GM18951 (cell line): ENCODE measurements around the gene ATG9A.

Experiments used
- POLR2A ChIP-seq: IDR thresholded peaks from 4 replicates; pipeline ENCODE4 v1.6.1; 2011; ENCODE audit warnings: mild to moderate bottlenecking; ENCODE audit not compliant: insufficient read length, insufficient read depth; ENCODE audit errors: extremely low read depth
- in situ Hi-C: fragments of 300-500 bp; cut with MboI; formaldehyde crosslinking; loops from one replicate; pipeline ENCODE4 v1.12.0; 2022; ENCODE audit warnings: low sequenced_read_pairs, mixed read lengths, inconsistent platforms; ENCODE audit not compliant: unreplicated experiment

Gene ATG9A

GRCh38 chr2:219248845-219249202 lies 19.4 kb upstream of the ATG9A start:
- TF ChIP-seq POLR2A = no peak
- in situ Hi-C loops = no loop called here

- in situ Hi-C loops = no loop called here
Measured at GRCh38 chr2:219247678-219248642, 18.5 kb upstream of the ATG9A start.

GRCh38 chr2:219246559-219246958 lies 17.1 kb upstream of the ATG9A start:
- in situ Hi-C loops = no loop called here
- no peak for TF ChIP-seq POLR2A

More at GRCh38 chr2:219247678-219248642, 18.5 kb upstream of the ATG9A start:
- TF ChIP-seq POLR2A = peak; percentile 9

- TF ChIP-seq POLR2A = no peak
- in situ Hi-C loops = no loop called here
Measured at GRCh38 chr2:219245899-219246230, 16.4 kb upstream of the ATG9A start.

- peak; percentile 92 for TF ChIP-seq POLR2A
Measured at GRCh38 chr2:219245148-219245898, 15.9 kb upstream of the ATG9A start, which contains the start of the genes GLB1L and STK16. GLB1L (minus strand) TSS chr2:219245444; CDS start chr2:219243573, 1,871 bp downstream. STK16 (plus strand) TSS chr2:219245479; CDS start chr2:219246000, 521 bp downstream.

GRCh38 chr2:219244789-219245147 lies 15.3 kb upstream of the ATG9A start:
- in situ Hi-C loops = no loop called here
- TF ChIP-seq POLR2A = no peak

More at GRCh38 chr2:219245148-219245898, 15.9 kb upstream of the ATG9A start, which contains the start of the genes GLB1L and STK16:
- in situ Hi-C loops = no loop called here

- in situ Hi-C loops = no loop called here
- no peak for TF ChIP-seq POLR2A
Measured at GRCh38 chr2:219243291-219243761, 13.9 kb upstream of the ATG9A start.

GRCh38 chr2:219234331-219234730 lies 4.9 kb upstream of the ATG9A start:
- TF ChIP-seq POLR2A = no peak
- in situ Hi-C loops = no loop called here

- no peak for TF ChIP-seq POLR2A
Measured at GRCh38 chr2:219230059-219230540, 664 bp upstream of the ATG9A start.

GRCh38 chr2:219228911-219229304 lies 528 bp downstream of the ATG9A start:
- TF ChIP-seq POLR2A = no peak
- in situ Hi-C loops = no loop called here

More at GRCh38 chr2:219230059-219230540, 664 bp upstream of the ATG9A start:
- in situ Hi-C loops = no loop called here

- in situ Hi-C loops = no loop called here
- TF ChIP-seq POLR2A = no peak
Measured at GRCh38 chr2:219228041-219228910, 1.2 kb downstream of the ATG9A start.

GRCh38 chr2:219225350-219225749 lies 4.1 kb downstream of the ATG9A start:
- in situ Hi-C loops = no loop called here
- no peak for TF ChIP-seq POLR2A
